ENCODE data around the gene PDXDC1. TPM values are rescaled to one million over a fixed set of nuclear protein-coding genes. Genes with fewer than 3 reads are reported as not detected.
"Not testable (repeated sequence)": the region's sequence is repeated elsewhere in the genome, so short reads cannot be mapped to it uniquely, and the experiment has no call there.

Gene PDXDC1
- total RNA-seq (ENCODE audit: unreplicated experiment): 81.3 TPM
- long read RNA-seq, full-length matches to known transcripts: 12 of 31 reads
- long read RNA-seq, partial matches to known transcripts: 6 of 31 reads
- long read RNA-seq, other reads (novel, unspliced or antisense): 13 of 31 reads

- Mint-ChIP-seq H3K27ac (ENCODE audit: unreplicated experiment) (peak within 1 kb of the TSS; percentile 82), H3K4me3 (ENCODE audit: unreplicated experiment) (peak within 1 kb of the TSS; percentile 98), H3K4me1 (ENCODE audit: low read depth, unreplicated experiment) (peaks cover 12% of the 10 kb centered on the region)
- peak; percentile 94 for DNase-seq
- not testable (repeated sequence) for H3K36me3 Mint-ChIP-seq (ENCODE audit: unreplicated experiment); H3K9me3 Mint-ChIP-seq (ENCODE audit: unreplicated experiment); H3K27me3 Mint-ChIP-seq (ENCODE audit: unreplicated experiment)
Observed at GRCh38 chr16:14974656-14975417, at the start of gene PDXDC1. Gene PDXDC1, plus strand, starts transcription at chr16:14975026. Its CDS starts 174 bp downstream, at chr16:14975200.

GRCh38 chr16:14928064-14928714 lies 46.6 kb upstream of the PDXDC1 start:
- not testable (repeated sequence) for H3K4me3 Mint-ChIP-seq (ENCODE audit: unreplicated experiment)

GRCh38 chr16:14929176-14929575 lies 45.6 kb upstream of the PDXDC1 start:
- DNase-seq; H3K27me3 Mint-ChIP-seq (ENCODE audit: unreplicated experiment); H3K36me3 Mint-ChIP-seq (ENCODE audit: unreplicated experiment); H3K4me3 Mint-ChIP-seq (ENCODE audit: unreplicated experiment); H3K27ac Mint-ChIP-seq (ENCODE audit: unreplicated experiment); H3K4me1 Mint-ChIP-seq (ENCODE audit: low read depth, unreplicated experiment); H3K9me3 Mint-ChIP-seq (ENCODE audit: unreplicated experiment): not testable (repeated sequence)

More at GRCh38 chr16:14928064-14928714, 46.6 kb upstream of the PDXDC1 start:
- H3K4me1 Mint-ChIP-seq (ENCODE audit: low read depth, unreplicated experiment); H3K27ac Mint-ChIP-seq (ENCODE audit: unreplicated experiment); H3K27me3 Mint-ChIP-seq (ENCODE audit: unreplicated experiment); H3K9me3 Mint-ChIP-seq (ENCODE audit: unreplicated experiment); H3K36me3 Mint-ChIP-seq (ENCODE audit: unreplicated experiment): not testable (repeated sequence)
- DNase-seq: peak; percentile 20

GRCh38 chr16:14930246-14930645 lies 44.6 kb upstream of the PDXDC1 start:
- H3K27me3 Mint-ChIP-seq (ENCODE audit: unreplicated experiment); H3K4me1 Mint-ChIP-seq (ENCODE audit: low read depth, unreplicated experiment); H3K9me3 Mint-ChIP-seq (ENCODE audit: unreplicated experiment); H3K27ac Mint-ChIP-seq (ENCODE audit: unreplicated experiment); H3K36me3 Mint-ChIP-seq (ENCODE audit: unreplicated experiment); H3K4me3 Mint-ChIP-seq (ENCODE audit: unreplicated experiment); DNase-seq: not testable (repeated sequence)

GRCh38 chr16:14930971-14931370 lies 43.9 kb upstream of the PDXDC1 start:
- H3K9me3 Mint-ChIP-seq (ENCODE audit: unreplicated experiment); H3K27ac Mint-ChIP-seq (ENCODE audit: unreplicated experiment); DNase-seq: not testable (repeated sequence)

GRCh38 chr16:14932581-14933375 lies 42.0 kb upstream of the PDXDC1 start:
- not testable (repeated sequence) for H3K27me3 Mint-ChIP-seq (ENCODE audit: unreplicated experiment); H3K9me3 Mint-ChIP-seq (ENCODE audit: unreplicated experiment); H3K4me1 Mint-ChIP-seq (ENCODE audit: low read depth, unreplicated experiment); H3K36me3 Mint-ChIP-seq (ENCODE audit: unreplicated experiment); H3K4me3 Mint-ChIP-seq (ENCODE audit: unreplicated experiment); DNase-seq; H3K27ac Mint-ChIP-seq (ENCODE audit: unreplicated experiment)

More at GRCh38 chr16:14930971-14931370, 43.9 kb upstream of the PDXDC1 start:
- H3K27me3 Mint-ChIP-seq (ENCODE audit: unreplicated experiment); H3K36me3 Mint-ChIP-seq (ENCODE audit: unreplicated experiment); H3K4me3 Mint-ChIP-seq (ENCODE audit: unreplicated experiment); H3K4me1 Mint-ChIP-seq (ENCODE audit: low read depth, unreplicated experiment): not testable (repeated sequence)

GRCh38 chr16:14937143-14937542 lies 37.7 kb upstream of the PDXDC1 start, which contains the start of gene NPIPA1:
Gene NPIPA1, plus strand, starts transcription at chr16:14937443. Its CDS starts 0 bp downstream, at chr16:14937443.
- H3K27me3 Mint-ChIP-seq (ENCODE audit: unreplicated experiment); H3K27ac Mint-ChIP-seq (ENCODE audit: unreplicated experiment); DNase-seq; H3K9me3 Mint-ChIP-seq (ENCODE audit: unreplicated experiment); H3K4me3 Mint-ChIP-seq (ENCODE audit: unreplicated experiment); H3K36me3 Mint-ChIP-seq (ENCODE audit: unreplicated experiment); H3K4me1 Mint-ChIP-seq (ENCODE audit: low read depth, unreplicated experiment): not testable (repeated sequence)

GRCh38 chr16:14937994-14938393 lies 36.8 kb upstream of the PDXDC1 start:
- H3K4me3 Mint-ChIP-seq (ENCODE audit: unreplicated experiment); H3K27ac Mint-ChIP-seq (ENCODE audit: unreplicated experiment); H3K9me3 Mint-ChIP-seq (ENCODE audit: unreplicated experiment); H3K36me3 Mint-ChIP-seq (ENCODE audit: unreplicated experiment); H3K27me3 Mint-ChIP-seq (ENCODE audit: unreplicated experiment); DNase-seq; H3K4me1 Mint-ChIP-seq (ENCODE audit: low read depth, unreplicated experiment): not testable (repeated sequence)

- not testable (repeated sequence) for H3K27me3 Mint-ChIP-seq (ENCODE audit: unreplicated experiment); H3K36me3 Mint-ChIP-seq (ENCODE audit: unreplicated experiment); H3K4me3 Mint-ChIP-seq (ENCODE audit: unreplicated experiment); H3K4me1 Mint-ChIP-seq (ENCODE audit: low read depth, unreplicated experiment); DNase-seq; H3K9me3 Mint-ChIP-seq (ENCODE audit: unreplicated experiment); H3K27ac Mint-ChIP-seq (ENCODE audit: unreplicated experiment)
Observed at GRCh38 chr16:14942686-14943085, 32.1 kb upstream of the PDXDC1 start.
